CD4-positive, alpha-beta memory T cell (primary cell): ENCODE measurements around the gene PTPN11. TPM values are rescaled to one million over a fixed set of nuclear protein-coding genes. Genes with fewer than 3 reads are reported as not detected.

ENCODE experiments used
- CTCF ChIA-PET: fragments of 350-600 bp; sonication (Branson Sonifier 250); formaldehyde crosslinking; loops from one replicate; lab custom pipeline; 2021; ENCODE audit warnings: inconsistent platforms; ENCODE audit not compliant: partially characterized antibody; lab: Charles Lee
- POLR2A ChIA-PET: fragments of 350-600 bp; sonication (Branson Sonifier 250); formaldehyde crosslinking; loops from one replicate; lab custom pipeline; 2021; ENCODE audit not compliant: partially characterized antibody; lab: Charles Lee
- DNase-seq, 5 donors: peaks; one replicate each; pipeline versions ENCODE4 v3.0.0 to v3.0.0-alpha.2; 2020 to 2022; ENCODE audit warnings: mixed read lengths in 1 of 5
- H3K27ac ChIP-seq: one replicate; pipeline ENCODE4 v1.7.0; 2013; ENCODE audit warnings: low read depth, low read length
- H3K27me3 ChIP-seq: 2 replicates; pipeline ENCODE4 v1.7.0; 2013; ENCODE audit warnings: mild to moderate bottlenecking, low read length, moderate library complexity; ENCODE audit not compliant: insufficient read depth
- H3K36me3 ChIP-seq: 2 replicates; pipeline ENCODE4 v1.7.0; 2013; ENCODE audit warnings: mild to moderate bottlenecking, low read length, moderate library complexity; ENCODE audit not compliant: insufficient read depth
- H3K4me1 ChIP-seq: 2 replicates; pipeline ENCODE4 v1.7.0; 2013; ENCODE audit warnings: mild to moderate bottlenecking, low read length, moderate library complexity; ENCODE audit not compliant: insufficient read depth
- H3K4me3 ChIP-seq, 2 donors: one replicate each; pipeline ENCODE4 v1.7.0; 2013; ENCODE audit warnings: low read length in 2 of 2, mild to moderate bottlenecking in 1 of 2
- H3K9me3 ChIP-seq, 2 donors: one replicate each; pipeline ENCODE4 v1.7.0; 2013; ENCODE audit warnings: low read length in 2 of 2, control low read depth in 1 of 2; ENCODE audit not compliant: control insufficient read depth in 1 of 2
- H3K27ac Mint-ChIP-seq, 7 donors: one replicate each; pipeline ENCODE4 v1.8.0; 2020 to 2021; ENCODE audit warnings: mixed read lengths in 7 of 7, mild to moderate bottlenecking in 6 of 7, inconsistent platforms in 3 of 7, moderate library complexity in 3 of 7
- H3K27me3 Mint-ChIP-seq, 2 donors: one replicate each; pipeline ENCODE4 v1.8.0; 2020 to 2021; ENCODE audit warnings: mixed read lengths in 2 of 2
- H3K36me3 Mint-ChIP-seq, 2 donors: one replicate each; pipeline ENCODE4 v1.8.0; 2020 to 2021; ENCODE audit warnings: mixed read lengths in 2 of 2, inconsistent platforms in 1 of 2, mild to moderate bottlenecking in 1 of 2
- H3K4me1 Mint-ChIP-seq, 4 donors: one replicate each; pipeline ENCODE4 v1.8.0; 2020 to 2021; ENCODE audit warnings: mixed read lengths in 4 of 4, mild to moderate bottlenecking in 1 of 4
- H3K4me3 Mint-ChIP-seq, 8 donors: one replicate each; pipeline ENCODE4 v1.8.0; 2020 to 2021; ENCODE audit warnings: mixed read lengths in 8 of 8, mild to moderate bottlenecking in 7 of 8, moderate library complexity in 6 of 8, inconsistent platforms in 3 of 8
- H3K9me3 Mint-ChIP-seq, 8 donors: one replicate each; pipeline ENCODE4 v1.8.0; 2020 to 2021; ENCODE audit warnings: mixed read lengths in 8 of 8, mild to moderate bottlenecking in 5 of 8, inconsistent platforms in 3 of 8, moderate library complexity in 1 of 8
- intact Hi-C: fragments of 100-400 bp; cut with micrococcal nuclease; formaldehyde crosslinking; loops from one replicate; pipeline ENCODE4 v1.15.1; 2023
- polyA plus RNA-seq, 2 donors: library from polyadenylated mRNA; unstranded; fragments of 300-500 nt; fragmentation: Illumina TruSeq; gene quantifications; one replicate each; pipeline ENCODE4 v1.2.3, GENCODE V29; 2021
- total RNA-seq, 2 experiments: library from RNA; stranded (reverse); gene quantifications; one replicate each; pipeline ENCODE4 v1.2.3, GENCODE V29; 2021

The PTPN11 gene
- total RNA-seq (10 to 100 TPM; 45.3 to 47.7 TPM), polyA plus RNA-seq (10 to 100 TPM; 57.1 to 72.2 TPM)

DNA sequence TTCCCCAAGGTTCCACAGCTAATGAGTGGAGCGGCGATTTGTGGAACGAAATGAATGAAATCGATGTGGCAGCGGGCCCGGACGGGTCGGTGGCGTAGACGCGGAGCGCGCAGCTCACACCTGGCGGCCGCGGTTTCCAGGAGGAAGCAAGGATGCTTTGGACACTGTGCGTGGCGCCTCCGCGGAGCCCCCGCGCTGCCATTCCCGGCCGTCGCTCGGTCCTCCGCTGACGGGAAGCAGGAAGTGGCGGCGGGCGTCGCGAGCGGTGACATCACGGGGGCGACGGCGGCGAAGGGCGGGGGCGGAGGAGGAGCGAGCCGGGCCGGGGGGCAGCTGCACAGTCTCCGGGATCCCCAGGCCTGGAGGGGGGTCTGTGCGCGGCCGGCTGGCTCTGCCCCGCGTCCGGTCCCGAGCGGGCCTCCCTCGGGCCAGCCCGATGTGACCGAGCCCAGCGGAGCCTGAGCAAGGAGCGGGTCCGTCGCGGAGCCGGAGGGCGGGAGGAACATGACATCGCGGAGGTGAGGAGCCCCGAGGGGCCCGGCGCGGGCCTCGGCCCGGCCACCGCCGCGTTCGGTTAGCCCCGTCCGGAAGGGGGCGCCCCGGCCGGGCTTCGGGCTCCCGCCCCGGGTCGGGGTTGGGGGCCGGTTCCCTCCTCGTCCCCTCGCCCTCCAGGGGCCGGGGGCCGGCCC lies at the start of gene PTPN11:
PTPN11 (plus strand) TSS at position 340 of the 689 bp plus-strand sequence; CDS start at position 505, 165 bp downstream.
- peaks cover 0 to 3% of the 10 kb centered on the region in 2 donors for H3K27me3 Mint-ChIP-seq
- H3K4me3 Mint-ChIP-seq, result peak within 1 kb of the TSS; percentile 94 to 99 (median 96)
- H3K9me3 ChIP-seq, result no peaks in the 10 kb centered on the region
- H3K4me1 Mint-ChIP-seq, result peaks cover 30 to 52% (median 37%) of the 10 kb centered on the region in 4 donors
- peaks cover 0 to 2% (median 0%) of the 10 kb centered on the region in 8 donors for H3K9me3 Mint-ChIP-seq
- H3K36me3 Mint-ChIP-seq, result peaks cover 0 to 10% of the 10 kb centered on the region in 2 donors
- H3K4me1 ChIP-seq, result peaks cover 52% of the 10 kb centered on the region
- intact Hi-C loops, result loop anchor here (1.0 to 2.0 kb wide), 2 partner anchors 9 to 576 kb away; partner anchors contain the start of genes MAPKAPK5 and RPL6
- no peaks in the 10 kb centered on the region for H3K36me3 ChIP-seq
- H3K4me3 ChIP-seq, result peak within 1 kb of the TSS; percentile 93 to 98
- peak; percentile 88 to 94 (median 90) for DNase-seq
- H3K27ac ChIP-seq, result peak within 1 kb of the TSS; percentile 89
- no peaks in the 10 kb centered on the region for H3K27me3 ChIP-seq
- CTCF ChIA-PET, result no interaction called here
- POLR2A ChIA-PET, result interaction anchor here (0.7 to 1.2 kb wide), 8 partner anchors 8 to 576 kb away, joined by 3 to 5 read pairs (median 3); partner anchors contain the start of genes MAPKAPK5 and TMEM116
- H3K27ac Mint-ChIP-seq, result peak within 1 kb of the TSS; percentile 96 to 100 (median 98)

DNA sequence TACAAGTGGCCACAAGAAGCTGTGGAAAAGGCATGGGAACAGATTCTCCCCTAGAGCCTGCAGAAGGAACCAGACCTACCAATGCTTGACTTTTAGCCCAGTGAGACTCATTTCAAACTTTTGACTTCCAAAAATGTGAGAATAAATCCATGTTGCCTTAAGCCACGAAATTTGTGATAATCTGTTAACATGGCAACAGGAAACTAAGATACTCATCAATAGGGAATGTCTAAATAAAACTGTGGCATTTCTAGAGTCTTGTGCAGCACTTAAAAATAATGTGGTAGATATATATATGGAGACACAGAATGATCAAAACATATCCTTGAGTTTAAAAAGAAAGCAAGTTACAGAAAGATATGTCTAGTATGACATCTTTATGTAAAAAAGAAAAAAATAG lies 48.5 kb upstream of the PTPN11 start:
- Mint-ChIP-seq H3K4me1 (peaks cover 15 to 23% (median 18%) of the 10 kb centered on the region in 4 donors), H3K4me3 (no peak overlapping the region), H3K9me3 (no peaks in the 10 kb centered on the region), H3K36me3 (peaks cover 0 to 4% of the 10 kb centered on the region in 2 donors), H3K27ac (peak overlapping the region in 1 of 7 donors; percentile 9), H3K27me3 (no peaks in the 10 kb centered on the region)
- H3K9me3 ChIP-seq, result no peaks in the 10 kb centered on the region
- no peaks in the 10 kb centered on the region for H3K27me3 ChIP-seq
- H3K27ac ChIP-seq, result no peak overlapping the region
- no peak for DNase-seq
- intact Hi-C loops, result no loop called here
- POLR2A ChIA-PET, result no interaction called here
- H3K4me1 ChIP-seq, result no peaks in the 10 kb centered on the region
- CTCF ChIA-PET, result no interaction called here
- H3K36me3 ChIP-seq, result no peaks in the 10 kb centered on the region
- no peak overlapping the region for H3K4me3 ChIP-seq

DNA sequence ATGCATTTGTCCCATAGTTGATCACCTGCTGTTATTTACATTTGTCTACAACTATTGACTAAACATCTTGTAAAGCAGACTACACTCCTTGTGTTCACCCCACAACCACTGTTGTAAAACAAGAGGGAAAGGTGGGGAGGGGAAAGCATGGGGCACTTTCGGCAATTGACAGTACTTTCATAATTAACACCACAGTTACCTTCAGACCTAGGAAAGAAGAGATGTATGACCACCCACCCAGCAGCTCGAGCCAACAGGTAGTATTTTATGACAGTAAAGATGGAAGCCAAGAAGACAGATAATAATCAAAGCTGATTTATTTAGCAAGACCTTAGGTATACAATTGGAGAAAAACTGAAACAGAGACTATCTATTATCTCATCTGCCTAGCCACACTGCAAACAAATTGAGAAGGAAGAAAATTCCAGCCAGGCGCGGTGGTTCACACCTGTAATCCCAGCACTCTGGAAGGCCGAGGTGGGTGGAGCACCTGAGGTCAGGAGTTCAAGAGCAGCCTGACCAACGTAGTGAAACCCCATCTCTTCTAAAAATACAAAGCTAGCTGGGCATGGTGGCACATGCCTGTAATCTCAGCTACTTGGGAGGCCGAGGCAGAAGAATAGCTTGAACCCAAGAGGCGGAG lies 47.8 kb upstream of the PTPN11 start:
- Histone ChIP-seq H3K27ac (no peak overlapping the region), H3K9me3 (no peaks in the 10 kb centered on the region), H3K36me3 (no peaks in the 10 kb centered on the region), H3K27me3 (no peaks in the 10 kb centered on the region), H3K4me3 (no peak overlapping the region), H3K4me1 (no peaks in the 10 kb centered on the region)
- Mint-ChIP-seq H3K4me1 (peaks cover 12 to 23% (median 16%) of the 10 kb centered on the region in 4 donors), H3K36me3 (peaks cover 0 to 4% of the 10 kb centered on the region in 2 donors), H3K27ac (no peak overlapping the region), H3K4me3 (no peak overlapping the region), H3K27me3 (no peaks in the 10 kb centered on the region), H3K9me3 (no peaks in the 10 kb centered on the region)
- ChIA-PET POLR2A (no interaction called here), CTCF (no interaction called here)
- intact Hi-C loops, result no loop called here
- DNase-seq, result no peak

DNA sequence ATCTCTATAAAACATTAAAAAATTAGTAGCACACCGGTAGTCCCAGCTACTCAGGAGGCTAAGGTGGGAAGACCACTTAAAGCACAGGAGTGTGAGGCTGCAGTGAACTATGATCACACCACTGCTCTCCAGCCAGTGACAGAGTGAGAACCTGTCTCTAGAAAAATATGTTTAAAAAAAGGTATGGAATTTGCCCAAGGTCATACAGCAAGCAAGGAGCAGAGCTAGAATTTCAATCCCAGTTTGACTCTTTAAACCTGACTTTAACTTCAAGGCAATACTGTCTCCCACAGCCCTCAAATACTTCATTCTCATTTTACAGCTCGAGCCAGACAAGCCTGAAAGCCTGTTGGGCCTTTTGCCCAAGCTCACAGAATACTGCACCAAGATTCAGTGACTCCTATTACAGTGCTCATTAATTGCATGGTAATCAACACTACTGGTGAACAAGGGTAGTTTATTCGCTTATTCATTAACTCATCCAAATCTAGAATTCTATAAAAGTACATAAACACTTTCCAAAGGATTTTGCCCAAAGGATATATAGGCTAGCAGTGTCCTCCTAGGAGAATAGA lies 44.5 kb upstream of the PTPN11 start:
- Mint-ChIP-seq H3K4me3 (peak overlapping the region in 1 of 8 donors; percentile 13), H3K9me3 (no peaks in the 10 kb centered on the region), H3K36me3 (peaks cover 0 to 4% of the 10 kb centered on the region in 2 donors), H3K27me3 (no peaks in the 10 kb centered on the region), H3K27ac (no peak overlapping the region), H3K4me1 (peaks cover 14 to 29% (median 17%) of the 10 kb centered on the region in 4 donors)
- ChIA-PET POLR2A (no interaction called here), CTCF (interaction anchor here (1.9 kb wide), 1 partner anchor 176 kb away, joined by 4 read pairs; no protein-coding TSS in a partner anchor)
- Histone ChIP-seq H3K36me3 (no peaks in the 10 kb centered on the region), H3K27ac (no peak overlapping the region), H3K4me3 (no peak overlapping the region), H3K27me3 (no peaks in the 10 kb centered on the region), H3K9me3 (no peaks in the 10 kb centered on the region), H3K4me1 (no peaks in the 10 kb centered on the region)
- intact Hi-C loops, result no loop called here
- no peak for DNase-seq

DNA sequence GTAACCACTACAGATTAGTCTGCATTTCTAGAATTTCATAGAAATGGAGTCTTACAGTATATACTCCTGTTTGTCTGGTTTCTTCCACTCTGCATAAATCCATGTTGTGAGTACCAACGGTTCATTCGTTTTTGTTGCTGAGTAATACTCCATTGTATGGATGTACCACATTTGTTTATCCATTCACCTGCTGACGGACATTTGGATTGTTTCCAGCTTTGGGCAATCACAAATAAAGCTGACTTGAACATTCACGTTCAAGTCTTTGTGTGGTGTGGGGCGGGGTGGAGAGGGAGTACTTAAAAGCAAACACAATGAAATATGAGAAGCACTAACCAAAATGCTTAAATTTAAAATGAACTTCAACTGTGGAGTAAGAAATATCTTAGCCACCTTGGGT lies 43.6 kb upstream of the PTPN11 start:
- CTCF ChIA-PET, result interaction anchor here (0.6 to 1.9 kb wide), 2 partner anchors 177 to 989 kb away, joined by 3 to 4 read pairs; no protein-coding TSS in a partner anchor

DNA sequence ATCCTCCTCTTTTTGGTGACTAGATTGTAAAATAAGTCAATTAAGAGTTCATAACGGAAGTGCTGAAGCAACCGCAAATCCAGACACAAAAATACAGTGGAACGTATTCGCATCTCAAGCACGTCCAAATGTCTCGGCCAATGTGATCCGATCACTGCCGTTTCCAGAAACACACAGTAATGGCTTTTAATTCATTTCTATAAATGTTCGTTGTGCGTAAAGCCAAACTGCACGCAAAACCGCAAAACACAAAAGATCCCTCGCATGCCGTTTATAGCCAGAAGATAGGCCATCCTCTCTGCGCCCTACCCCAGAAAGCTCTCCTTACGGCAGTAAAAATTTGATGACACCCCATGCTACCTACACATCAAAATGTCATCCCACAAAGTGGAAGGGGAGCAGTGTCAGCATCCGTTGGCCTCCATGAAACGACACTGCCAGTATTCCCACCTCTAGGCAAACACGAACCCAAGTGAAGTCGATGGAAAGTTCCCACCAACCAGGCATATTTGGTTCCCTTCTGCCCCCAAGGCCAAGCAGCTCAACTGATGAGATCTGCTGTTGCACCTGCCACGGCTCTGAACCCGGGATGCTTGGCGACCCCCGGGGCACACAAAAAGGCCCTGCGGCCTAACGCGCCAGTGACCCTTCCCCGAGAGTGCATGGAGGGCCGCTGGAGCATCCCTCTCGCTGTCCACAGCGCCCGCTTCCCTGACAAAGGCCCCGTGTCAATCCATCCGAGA lies 37.9 kb upstream of the PTPN11 start:
- intact Hi-C loops, result loop anchor here (10.0 kb wide), 1 partner anchor 276 kb away; the partner anchor contains the start of gene NAA25
- Mint-ChIP-seq H3K27me3 (no peaks in the 10 kb centered on the region), H3K27ac (peak overlapping the region; percentile 62 to 95 (median 89)), H3K9me3 (no peaks in the 10 kb centered on the region), H3K4me3 (peak overlapping the region; percentile 86 to 96 (median 92)), H3K4me1 (peaks cover 18 to 30% (median 22%) of the 10 kb centered on the region in 4 donors), H3K36me3 (peaks cover 0 to 9% of the 10 kb centered on the region in 2 donors)
- Histone ChIP-seq H3K27ac (peak overlapping the region; percentile 59), H3K27me3 (no peaks in the 10 kb centered on the region), H3K36me3 (no peaks in the 10 kb centered on the region), H3K4me3 (peak overlapping the region; percentile 24 to 94), H3K9me3 (no peaks in the 10 kb centered on the region), H3K4me1 (peaks cover 18% of the 10 kb centered on the region)
- no peak for DNase-seq
- ChIA-PET CTCF (interaction anchor here (1.2 kb wide), 1 partner anchor 71 kb away, joined by 3 read pairs; no protein-coding TSS in a partner anchor), POLR2A (interaction anchor here (0.8 kb wide), 1 partner anchor 37 kb away, joined by 3 read pairs; no protein-coding TSS in a partner anchor)

More for the DNA sequence above, 43.6 kb upstream of the PTPN11 start:
- Mint-ChIP-seq H3K27ac (peak overlapping the region in 1 of 7 donors; percentile 19), H3K9me3 (no peaks in the 10 kb centered on the region), H3K36me3 (peaks cover 0 to 4% of the 10 kb centered on the region in 2 donors), H3K4me3 (no peak overlapping the region), H3K4me1 (peaks cover 13 to 30% (median 16%) of the 10 kb centered on the region in 4 donors), H3K27me3 (no peaks in the 10 kb centered on the region)
- no peak for DNase-seq
- H3K27me3 ChIP-seq, result no peaks in the 10 kb centered on the region
- no peaks in the 10 kb centered on the region for H3K4me1 ChIP-seq
- H3K9me3 ChIP-seq, result no peaks in the 10 kb centered on the region
- intact Hi-C loops, result no loop called here
- no peak overlapping the region for H3K27ac ChIP-seq
- POLR2A ChIA-PET, result no interaction called here
- no peaks in the 10 kb centered on the region for H3K36me3 ChIP-seq
- H3K4me3 ChIP-seq, result no peak overlapping the region
